GM19099 (cell line): Measurements from ENCODE around the gene ZNRF3.

Source experiments
- POLR2A ChIP-seq: IDR thresholded peaks from 3 replicates; pipeline ENCODE4 v1.6.1; 2011; ENCODE audit warnings: low read depth; ENCODE audit not compliant: insufficient read length; ENCODE audit errors: extremely low read depth

Gene ZNRF3

GRCh38 chr22:28950617-28951411 is 67.4 kb downstream of the ZNRF3 start:
- no peak for TF ChIP-seq POLR2A

DNA sequence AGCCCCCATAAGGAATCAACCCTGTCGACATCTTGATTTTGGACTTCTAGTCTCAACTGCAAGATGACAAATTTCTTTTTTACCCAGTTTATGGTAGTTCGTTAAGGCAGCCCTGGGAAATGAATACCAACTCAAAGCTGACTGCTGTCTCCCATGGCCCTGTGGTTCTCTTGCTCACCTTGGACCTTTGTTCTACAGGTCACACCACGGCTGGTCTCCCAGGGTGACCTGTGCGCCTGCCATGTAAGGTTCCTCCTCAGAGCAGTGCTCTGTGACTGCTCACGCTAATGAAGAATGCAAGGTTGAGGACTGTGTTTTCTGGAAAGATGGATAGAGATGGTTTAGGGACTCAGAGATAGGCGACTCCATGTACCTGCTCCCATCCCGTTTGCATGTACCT is 68.2 kb downstream of the ZNRF3 start:
- TF ChIP-seq POLR2A, result no peak

DNA sequence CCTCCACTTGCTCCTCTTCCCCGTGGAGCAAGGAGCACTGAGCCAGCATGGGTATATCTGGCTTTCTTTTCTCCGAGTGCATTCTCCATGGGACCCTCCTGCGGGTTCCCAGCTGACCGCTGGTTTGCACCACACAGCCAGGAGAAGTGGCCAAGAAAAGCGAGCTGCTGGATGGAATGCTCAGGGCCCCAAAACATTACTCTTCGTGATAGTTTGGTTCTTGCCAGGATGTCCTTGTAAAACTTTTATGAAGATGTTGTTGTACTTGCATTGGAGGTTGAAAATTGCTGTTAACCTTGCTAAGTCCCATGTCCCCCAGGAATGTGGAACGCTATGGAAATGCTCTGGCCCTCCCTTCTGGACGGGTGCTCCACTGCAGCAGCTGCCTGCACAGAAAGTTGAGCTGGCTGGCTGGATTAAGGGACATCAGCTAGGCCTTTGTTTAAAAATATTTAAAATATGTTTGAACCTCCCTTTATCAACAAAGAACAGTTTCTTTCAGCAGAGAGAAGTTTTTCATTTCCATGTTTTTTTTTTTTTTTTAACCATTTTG is 68.7 kb downstream of the ZNRF3 start:
- TF ChIP-seq POLR2A, result no peak

DNA sequence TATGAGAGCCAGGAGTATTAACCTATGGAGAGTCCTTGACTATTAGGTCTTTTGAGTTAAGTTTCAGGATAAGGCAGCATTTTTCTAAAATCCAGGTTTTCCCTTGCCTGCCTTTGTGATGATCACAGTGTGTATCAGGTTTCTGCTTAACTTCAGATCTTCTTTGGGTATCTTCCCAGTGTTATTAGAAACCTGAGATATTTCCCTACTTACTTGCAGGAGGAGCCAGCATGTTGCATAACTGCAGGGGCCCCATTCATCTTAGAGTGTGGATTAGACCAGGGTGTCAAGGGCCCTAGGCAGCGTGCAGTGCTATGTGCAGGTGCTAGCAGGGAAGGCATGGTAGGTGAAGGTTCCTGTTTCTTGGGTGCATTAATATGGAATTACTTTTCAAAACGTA is 69.5 kb downstream of the ZNRF3 start:
- TF ChIP-seq POLR2A, result no peak

- no peak for TF ChIP-seq POLR2A
These were observed 70.0 kb downstream of the ZNRF3 start for GRCh38 chr22:28953403-28953802.

DNA sequence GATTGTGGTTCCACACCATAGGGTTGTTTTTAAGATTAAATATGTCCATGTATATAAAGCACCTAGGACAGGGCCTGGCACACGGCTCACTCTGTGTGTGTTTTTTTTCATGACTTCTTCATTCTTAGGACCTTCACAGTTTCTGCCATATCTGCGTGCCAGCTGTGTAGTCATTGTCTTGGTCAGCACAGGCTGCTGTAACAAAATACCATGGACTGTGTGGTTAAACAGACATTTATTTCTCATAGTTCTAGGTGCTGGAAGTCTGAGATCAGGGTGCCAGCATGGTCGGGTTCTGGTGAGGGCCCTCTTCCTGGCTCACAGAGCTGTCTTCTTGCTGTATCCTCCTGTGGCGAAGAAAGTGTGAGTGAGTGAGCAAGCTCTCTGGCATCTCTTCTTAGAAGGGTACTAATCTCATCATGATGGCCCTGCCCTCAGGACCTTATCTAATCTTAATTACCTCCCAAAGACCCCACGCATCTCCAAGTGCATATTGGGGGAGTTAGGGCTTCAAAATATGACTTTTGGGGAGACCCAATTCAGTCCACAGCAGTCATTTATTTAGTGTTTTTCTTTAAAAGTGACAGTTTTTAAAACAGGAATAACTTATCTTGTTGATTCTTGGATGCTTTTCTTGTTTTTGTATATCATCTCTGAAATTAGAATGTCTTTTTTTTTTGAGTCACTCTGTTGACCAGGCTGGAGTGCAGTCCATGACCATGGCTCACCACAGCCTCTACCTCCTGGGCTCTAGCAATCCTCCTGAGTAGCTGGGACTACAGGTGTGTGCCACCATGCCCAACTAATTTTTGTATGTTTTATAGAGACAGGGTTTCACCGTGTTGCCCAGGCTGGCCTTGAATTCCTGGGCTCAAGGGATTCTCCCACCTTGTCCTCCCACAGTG is 70.9 kb downstream of the ZNRF3 start:
- TF ChIP-seq POLR2A, result no peak

DNA sequence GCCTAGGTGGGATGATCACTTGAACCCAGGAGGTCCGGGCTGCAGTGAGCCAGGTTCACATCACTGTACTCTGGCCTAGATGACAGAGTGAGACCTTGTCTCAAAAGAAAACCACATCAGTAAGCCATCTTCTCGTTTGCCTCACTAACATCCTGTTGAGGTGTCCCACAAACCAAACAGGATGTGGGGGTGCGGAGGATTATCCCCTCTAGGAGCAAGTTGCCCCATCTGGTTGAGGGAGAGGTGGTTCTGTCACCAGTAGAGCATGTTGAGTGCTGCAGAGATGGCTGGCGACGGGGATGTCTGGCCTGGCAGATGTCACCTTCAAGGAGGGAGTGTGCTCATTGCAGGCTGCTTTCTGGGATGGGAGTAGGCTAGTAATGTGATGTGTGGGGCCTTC is 72.4 kb downstream of the ZNRF3 start:
- TF ChIP-seq POLR2A, result no peak

GRCh38 chr22:28956506-28956905 is 73.1 kb downstream of the ZNRF3 start:
- no peak for TF ChIP-seq POLR2A

GRCh38 chr22:28958611-28959010 is 75.2 kb downstream of the ZNRF3 start:
- TF ChIP-seq POLR2A, result no peak

- no peak for TF ChIP-seq POLR2A
These were observed 78.7 kb downstream of the ZNRF3 start for GRCh38 chr22:28962042-28962554.

- no peak for TF ChIP-seq POLR2A
These were observed 80.0 kb downstream of the ZNRF3 start for GRCh38 chr22:28963362-28963761.

DNA sequence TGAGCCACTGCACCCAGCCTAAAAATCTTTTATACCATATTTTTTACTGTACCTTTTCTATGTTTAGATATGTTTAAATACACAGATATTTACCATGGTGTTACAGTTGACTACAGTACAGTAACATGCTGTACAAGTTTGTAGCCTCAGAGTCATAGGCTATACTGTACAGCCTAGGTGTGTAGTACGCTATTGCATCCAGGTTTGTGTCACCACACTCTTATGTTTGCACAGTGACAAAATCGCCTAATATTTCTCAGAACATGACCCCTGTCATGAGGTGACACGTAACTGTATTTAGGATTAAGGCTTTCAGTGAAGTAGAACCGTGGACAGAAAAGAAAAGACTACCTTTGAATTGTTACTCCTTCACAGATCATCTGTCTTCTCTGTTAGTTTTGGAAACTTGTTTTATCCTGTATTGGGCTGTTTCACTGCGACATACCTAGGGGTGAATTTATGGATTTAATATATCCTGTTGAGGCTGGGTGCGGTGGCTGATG is 83.8 kb downstream of the ZNRF3 start:
- no peak for TF ChIP-seq POLR2A

GRCh38 chr22:28967969-28968368 is 84.6 kb downstream of the ZNRF3 start:
- no peak for TF ChIP-seq POLR2A

DNA sequence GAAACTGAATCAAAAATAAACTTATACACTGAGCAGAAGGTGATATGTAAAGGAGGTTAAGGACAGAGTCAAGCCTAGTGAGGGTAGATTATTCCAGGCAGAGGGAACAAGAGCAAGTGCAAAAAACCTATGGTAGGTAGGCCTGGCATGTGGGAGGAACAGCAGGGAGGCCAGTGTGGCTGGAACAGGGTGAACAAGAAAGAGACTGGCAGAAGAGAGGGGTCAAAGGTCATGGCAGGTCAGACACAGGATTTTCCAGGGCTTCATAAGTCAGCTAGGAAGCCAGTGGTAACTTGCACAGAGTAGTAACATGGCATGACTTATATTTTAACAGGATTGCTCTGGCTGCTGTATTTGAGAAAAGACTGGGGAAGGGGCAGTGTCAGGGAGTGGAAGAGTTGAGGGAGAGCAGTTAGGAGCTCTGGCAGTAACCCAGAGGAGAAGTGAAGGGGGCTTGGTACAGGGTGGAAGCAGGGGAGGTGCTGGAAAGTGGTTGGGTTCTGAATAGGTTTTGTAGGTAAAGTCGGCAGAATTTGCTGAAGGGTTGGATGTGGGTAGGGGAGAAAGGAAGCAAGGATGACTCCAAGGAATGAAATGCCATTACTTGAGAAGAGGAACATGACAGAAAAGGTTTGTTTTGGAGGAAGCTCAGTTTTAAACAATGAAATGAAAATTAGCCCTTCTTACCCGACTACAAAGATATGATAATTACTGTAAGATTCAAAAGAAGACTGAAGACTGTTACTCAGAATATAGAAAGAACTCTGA is 86.2 kb downstream of the ZNRF3 start:
- no peak for TF ChIP-seq POLR2A
